ENCODE results near the gene CCL24. TPM values are rescaled to one million over a fixed set of nuclear protein-coding genes. Genes with fewer than 3 reads are reported as not detected.
"Not testable (repeated sequence)": the region's sequence is repeated elsewhere in the genome, so short reads cannot be mapped to it uniquely, and the experiment has no call there.

The CCL24 gene
- total and polyA plus RNA-seq, 2 experiments from 2014 or later: not detected

DNA sequence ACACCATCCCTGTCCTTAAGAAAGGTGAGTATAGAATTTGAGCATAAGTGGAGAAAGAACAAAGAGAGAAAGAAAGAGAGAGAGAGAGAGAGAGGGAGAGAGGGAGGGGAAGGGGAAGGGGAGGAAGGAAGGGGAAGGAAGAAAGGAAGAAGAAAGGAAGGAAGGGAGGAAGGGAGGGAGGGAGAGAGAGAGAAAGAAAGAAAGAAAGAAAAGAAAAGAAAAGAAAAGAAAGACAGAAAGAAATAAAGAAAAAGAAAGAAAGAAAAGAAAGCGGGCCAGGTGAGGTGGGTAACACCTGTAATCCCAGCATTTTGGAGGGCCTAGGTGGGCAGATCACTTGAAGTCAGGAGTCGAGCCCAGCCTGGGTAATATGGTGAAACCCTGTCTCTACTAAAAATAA is 19.9 kb downstream of the CCL24 start:
- Histone ChIP-seq H3K4me1 (ENCODE audit: low read depth) (peaks cover 9% of the 10 kb centered on the region), H3K36me3 (no peaks in the 10 kb centered on the region), H3K9me3 (ENCODE audit: low read depth) (no peaks in the 10 kb centered on the region), H3K27ac (no peak overlapping the region), H3K4me3 (no peak overlapping the region), H3K27me3 (no peaks in the 10 kb centered on the region)
- DNase-seq (ENCODE audit: low read depth in 1 of 2, low spot score in 1 of 2): no peak
- TF ChIP-seq, protein P1, sequence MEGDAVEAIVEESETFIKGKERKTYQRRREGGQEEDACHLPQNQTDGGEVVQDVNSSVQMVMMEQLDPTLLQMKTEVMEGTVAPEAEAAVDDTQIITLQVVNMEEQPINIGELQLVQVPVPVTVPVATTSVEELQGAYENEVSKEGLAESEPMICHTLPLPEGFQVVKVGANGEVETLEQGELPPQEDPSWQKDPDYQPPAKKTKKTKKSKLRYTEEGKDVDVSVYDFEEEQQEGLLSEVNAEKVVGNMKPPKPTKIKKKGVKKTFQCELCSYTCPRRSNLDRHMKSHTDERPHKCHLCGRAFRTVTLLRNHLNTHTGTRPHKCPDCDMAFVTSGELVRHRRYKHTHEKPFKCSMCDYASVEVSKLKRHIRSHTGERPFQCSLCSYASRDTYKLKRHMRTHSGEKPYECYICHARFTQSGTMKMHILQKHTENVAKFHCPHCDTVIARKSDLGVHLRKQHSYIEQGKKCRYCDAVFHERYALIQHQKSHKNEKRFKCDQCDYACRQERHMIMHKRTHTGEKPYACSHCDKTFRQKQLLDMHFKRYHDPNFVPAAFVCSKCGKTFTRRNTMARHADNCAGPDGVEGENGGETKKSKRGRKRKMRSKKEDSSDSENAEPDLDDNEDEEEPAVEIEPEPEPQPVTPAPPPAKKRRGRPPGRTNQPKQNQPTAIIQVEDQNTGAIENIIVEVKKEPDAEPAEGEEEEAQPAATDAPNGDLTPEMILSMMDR (IDR thresholded peaks at IDR 0.05; ENCODE audit: low read depth, low read length): no peak

DNA sequence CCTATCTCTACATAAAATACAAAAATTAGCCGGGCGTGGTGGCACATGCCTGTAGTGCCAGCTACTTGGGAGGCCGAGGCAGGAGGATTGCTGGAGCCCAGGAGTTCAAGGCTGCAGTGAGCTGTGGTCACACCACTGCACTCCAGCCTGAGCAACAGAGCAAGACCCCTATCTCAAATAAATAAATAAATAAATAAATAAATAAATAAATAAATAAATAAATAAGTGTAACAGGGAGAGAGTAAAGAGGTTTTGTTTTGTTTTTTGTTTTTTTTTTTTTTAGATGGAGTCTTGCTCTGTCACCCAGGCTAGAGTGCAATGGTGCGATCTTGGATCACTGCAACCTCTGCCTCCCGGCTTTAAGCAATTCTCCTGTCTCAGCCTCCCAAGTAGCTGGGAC is 21.0 kb downstream of the CCL24 start:
- DNase-seq (ENCODE audit: low read depth in 1 of 2, low spot score in 1 of 2); H3K4me3 ChIP-seq; H3K27ac ChIP-seq; H3K4me1 ChIP-seq (ENCODE audit: low read depth); H3K36me3 ChIP-seq; H3K27me3 ChIP-seq; H3K9me3 ChIP-seq (ENCODE audit: low read depth): not testable (repeated sequence)

DNA sequence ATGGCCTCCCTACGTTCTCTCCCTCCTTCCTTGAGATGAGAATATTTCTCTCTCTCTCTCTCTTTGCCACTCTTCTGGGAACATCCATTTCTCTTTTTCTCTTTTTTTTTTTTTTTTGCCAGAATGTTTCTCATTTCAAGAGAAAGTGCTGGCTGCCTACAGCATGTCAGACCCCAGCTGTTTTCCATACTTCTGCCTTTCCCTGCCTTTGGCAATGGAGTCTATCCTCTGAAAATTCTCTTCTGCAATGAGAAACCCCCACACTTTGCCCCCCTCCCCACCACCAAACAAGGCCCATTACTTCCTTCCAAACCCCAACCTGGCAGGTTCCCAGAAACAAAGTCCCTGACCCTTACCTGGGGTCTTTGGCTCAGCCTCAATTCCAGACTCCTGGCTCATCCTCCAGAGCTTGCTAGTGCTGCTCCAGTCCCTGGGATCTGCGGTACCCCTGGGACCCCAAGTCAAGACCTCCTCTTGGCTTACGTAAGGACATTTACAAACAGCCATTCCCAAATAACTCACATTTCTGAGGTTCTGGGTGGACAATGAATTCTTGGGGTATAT is 24.2 kb downstream of the CCL24 start:
- no peak for DNase-seq (ENCODE audit: low read depth in 1 of 2, low spot score in 1 of 2)
- Histone ChIP-seq H3K9me3 (ENCODE audit: low read depth) (no peaks in the 10 kb centered on the region), H3K36me3 (no peaks in the 10 kb centered on the region), H3K27ac (no peak overlapping the region), H3K27me3 (no peaks in the 10 kb centered on the region), H3K4me1 (ENCODE audit: low read depth) (no peaks in the 10 kb centered on the region), H3K4me3 (no peak overlapping the region)
- TF ChIP-seq, protein P1 (IDR thresholded peaks at IDR 0.05; ENCODE audit: low read depth, low read length): no peak

DNA sequence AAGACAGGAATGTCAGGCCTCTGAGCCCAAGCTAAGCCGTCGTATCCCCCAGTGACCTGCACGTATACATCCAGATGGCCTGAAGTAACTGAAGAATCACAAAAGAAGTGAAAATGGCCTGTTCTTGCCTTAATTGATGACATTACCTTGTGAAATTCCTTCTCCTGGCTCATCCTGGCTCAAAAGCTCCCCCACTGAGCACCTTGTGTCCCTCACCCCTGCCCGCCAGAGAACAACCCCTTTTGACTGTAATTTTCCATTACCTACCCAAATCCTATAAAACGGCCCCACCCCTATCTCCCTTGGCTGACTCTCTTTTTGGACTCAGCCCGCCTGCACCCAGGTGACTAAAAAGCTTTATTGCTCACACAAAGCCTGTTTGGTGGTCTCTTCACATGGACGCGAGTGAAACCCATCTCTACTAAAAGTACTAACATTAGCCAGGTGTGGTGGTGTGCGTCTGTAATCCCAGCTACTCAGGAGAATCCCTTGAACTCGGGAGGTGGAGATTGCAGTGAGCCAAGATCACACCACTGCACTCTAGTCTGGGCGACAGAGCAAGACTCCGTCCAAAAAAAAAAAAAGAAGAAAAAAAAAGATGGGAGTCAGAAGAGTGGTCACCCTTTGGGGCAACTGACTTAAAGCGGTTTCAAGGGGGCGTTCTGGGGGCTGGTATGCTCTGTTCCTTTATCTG is 25.3 kb downstream of the CCL24 start:
- not testable (repeated sequence) for H3K9me3 ChIP-seq (ENCODE audit: low read depth); H3K36me3 ChIP-seq; H3K27me3 ChIP-seq; DNase-seq (ENCODE audit: low read depth in 1 of 2, low spot score in 1 of 2); H3K4me3 ChIP-seq; H3K27ac ChIP-seq; H3K4me1 ChIP-seq (ENCODE audit: low read depth)

DNA sequence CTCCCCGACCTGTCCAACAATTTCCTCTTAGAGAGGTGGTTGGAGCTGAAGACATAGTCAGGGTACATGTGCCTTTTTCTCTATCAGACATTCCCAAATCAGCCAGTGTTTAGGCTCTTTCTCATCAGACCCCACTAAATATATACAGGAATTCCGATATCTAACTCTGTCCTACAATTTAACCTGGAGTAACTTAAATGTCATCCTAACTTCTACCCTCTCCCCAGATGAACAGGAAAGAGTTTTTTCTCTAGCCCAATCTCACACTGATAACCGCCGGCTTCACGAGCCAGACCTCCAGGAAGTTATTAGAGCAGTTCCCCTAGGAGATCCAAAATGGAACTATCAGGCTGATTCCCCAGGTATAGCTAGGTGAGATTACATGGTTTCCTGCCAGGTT is 30.5 kb downstream of the CCL24 start:
- DNase-seq (ENCODE audit: low read depth in 1 of 2, low spot score in 1 of 2); H3K36me3 ChIP-seq; H3K27me3 ChIP-seq; H3K9me3 ChIP-seq (ENCODE audit: low read depth); H3K4me1 ChIP-seq (ENCODE audit: low read depth); H3K4me3 ChIP-seq; H3K27ac ChIP-seq: not testable (repeated sequence)

DNA sequence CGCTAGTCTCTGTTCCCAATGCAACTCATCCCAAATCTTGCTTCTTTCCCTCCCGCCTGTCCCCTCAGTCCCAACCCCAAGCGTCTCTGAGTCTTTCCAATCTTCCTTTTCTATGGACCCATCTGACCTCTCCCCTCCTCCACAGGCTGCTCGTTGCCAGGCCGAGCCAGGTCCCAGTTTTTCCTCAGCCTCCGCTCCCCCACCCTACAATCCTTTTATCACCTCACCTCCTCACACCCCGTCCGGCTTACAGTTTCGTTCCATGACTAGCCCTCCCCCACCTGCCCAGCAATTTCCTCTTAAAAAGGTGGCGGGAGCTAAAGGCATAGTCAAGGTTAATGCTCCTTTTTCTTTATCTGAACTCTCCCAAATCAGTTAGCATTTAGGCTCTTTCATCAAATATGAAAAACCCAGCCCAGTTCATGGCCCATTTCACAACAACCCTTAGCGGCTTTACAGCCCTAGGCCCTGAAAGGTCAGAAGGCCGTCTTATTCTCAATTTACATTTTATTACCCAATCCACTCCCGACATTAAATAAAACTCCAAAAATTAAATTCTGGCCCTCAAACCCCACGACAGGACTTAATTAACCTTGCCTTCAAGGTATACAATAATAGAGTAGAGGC is 32.8 kb downstream of the CCL24 start:
- not testable (repeated sequence) for H3K9me3 ChIP-seq (ENCODE audit: low read depth); H3K36me3 ChIP-seq; DNase-seq (ENCODE audit: low read depth in 1 of 2, low spot score in 1 of 2); H3K27ac ChIP-seq; H3K27me3 ChIP-seq; H3K4me1 ChIP-seq (ENCODE audit: low read depth); H3K4me3 ChIP-seq

DNA sequence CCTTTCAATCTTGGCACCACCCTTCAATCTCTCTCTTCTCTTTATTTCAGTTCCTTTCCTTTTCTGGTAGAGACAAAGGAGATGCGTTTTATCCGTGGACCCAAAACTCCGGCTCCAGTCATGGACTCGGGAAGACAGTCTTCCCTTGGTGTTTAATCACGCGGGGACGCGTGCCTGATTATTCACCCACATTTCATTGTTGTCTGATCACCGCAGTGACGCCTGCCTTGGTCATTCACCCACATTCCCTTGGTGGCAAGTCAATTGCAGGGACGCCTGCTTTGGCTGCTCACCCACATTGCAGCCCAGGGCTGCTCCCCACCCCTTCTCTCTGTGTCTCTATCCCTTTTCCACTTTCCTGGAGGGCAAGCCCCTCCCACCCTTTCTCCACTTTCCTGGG is 34.1 kb downstream of the CCL24 start:
- not testable (repeated sequence) for DNase-seq (ENCODE audit: low read depth in 1 of 2, low spot score in 1 of 2)

DNA sequence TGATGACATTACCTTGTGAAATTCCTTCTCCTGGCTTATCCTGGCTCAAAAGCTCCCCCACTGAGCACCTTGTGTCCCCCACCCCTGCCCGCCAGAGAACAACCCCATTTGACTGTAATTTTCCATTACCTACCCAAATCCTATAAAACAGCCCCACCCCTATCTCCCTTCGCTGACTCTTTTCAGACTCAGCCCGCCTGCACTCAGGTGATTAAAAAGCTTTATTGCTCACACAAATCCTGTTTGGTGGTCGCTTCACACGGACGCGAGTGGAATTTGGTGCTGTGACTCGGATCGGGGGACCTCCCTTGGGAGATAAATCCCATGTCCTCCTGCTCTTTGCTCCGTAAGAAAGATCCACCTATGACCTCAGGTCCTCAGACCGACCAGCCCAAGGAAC is 34.6 kb downstream of the CCL24 start:
- not testable (repeated sequence) for DNase-seq (ENCODE audit: low read depth in 1 of 2, low spot score in 1 of 2); H3K36me3 ChIP-seq; H3K4me1 ChIP-seq (ENCODE audit: low read depth); H3K27me3 ChIP-seq; H3K27ac ChIP-seq; H3K4me3 ChIP-seq; H3K9me3 ChIP-seq (ENCODE audit: low read depth)

More for the DNA sequence above, 34.1 kb downstream of the CCL24 start:
- H3K4me1 ChIP-seq (ENCODE audit: low read depth); H3K4me3 ChIP-seq; H3K36me3 ChIP-seq; H3K9me3 ChIP-seq (ENCODE audit: low read depth); H3K27ac ChIP-seq; H3K27me3 ChIP-seq: not testable (repeated sequence)

Measured in cardiac muscle cell (in vitro differentiated cells and primary cell).